ENCODE measurements around the gene AKAP6. TPM values are rescaled to one million over a fixed set of nuclear protein-coding genes. Genes with fewer than 3 reads are reported as not detected.

Gene AKAP6
- total and polyA plus RNA-seq, 2 of the 8 experiments (the other 6 are each of a cell fraction or from before 2014, with no cell fraction given): 0.09 to 0.89 TPM

GRCh38 chr14:32821964-32822653, 493.0 kb downstream of the AKAP6 start:
- no peaks in the 10 kb centered on the region for H4K20me1 ChIP-seq (replicated peaks in 1 of 2; ENCODE audit: control insufficient read depth in 1 of 2, insufficient read depth in 2 of 2, low read length in 2 of 2)
- H3K9me3 ChIP-seq (ENCODE audit: insufficient read depth in 2 of 2, low read depth in 1 of 2, low read length in 1 of 2): no peaks in the 10 kb centered on the region
- POLR2A ChIA-PET (ENCODE audit: partially characterized antibody): no interaction called here
- H3K4ac ChIP-seq (replicated peaks; ENCODE audit: insufficient read length, low read depth, low read length): no peak overlapping the region
- no peak overlapping the region for H3K18ac ChIP-seq (ENCODE audit: extremely low read depth, low read length)
- no peak overlapping the region for H2BK120ac ChIP-seq (replicated peaks; ENCODE audit: low read depth, low read length)
- CTCF ChIA-PET (ENCODE audit: partially characterized antibody): no interaction called here
- no peak overlapping the region for H3K27ac ChIP-seq (ENCODE audit: low read depth, low read length)
- H3K79me1 ChIP-seq (ENCODE audit: low read depth, low read length): no peaks in the 10 kb centered on the region
- H3K23ac ChIP-seq (ENCODE audit: insufficient read length): no peak overlapping the region
- no peak overlapping the region for H4K91ac ChIP-seq (replicated peaks; ENCODE audit: insufficient read length, low read length)
- H3K23me2 ChIP-seq (ENCODE audit: low read depth, low read length): no peaks in the 10 kb centered on the region
- H2BK12ac ChIP-seq (ENCODE audit: low read depth, low read length): no peak overlapping the region
- peaks cover 0 to 5% (median 0%) of the 10 kb centered on the region in 4 experiments; a peak in 2 of 7 replicates for H3K4me1 ChIP-seq (replicated peaks in 1 of 4; ENCODE audit: control insufficient read depth in 3 of 4, insufficient read depth in 4 of 4, low read length in 3 of 4)
- H2BK20ac ChIP-seq (ENCODE audit: low read length): no peak overlapping the region
- no peak overlapping the region for H3K4me2 ChIP-seq (ENCODE audit: insufficient read depth in 1 of 2, low read depth in 2 of 2, low read length in 2 of 2)
- H3K9ac ChIP-seq (replicated peaks in 1 of 4; ENCODE audit: extremely low read depth in 1 of 4, low read depth in 3 of 4, low read length in 3 of 4): no peak overlapping the region
- DNase-seq (ENCODE audit: low read depth in 1 of 2, low spot score in 2 of 2): no peak
- no peak overlapping the region for H2BK15ac ChIP-seq (ENCODE audit: low read length)
- FAIRE-seq: no peak
- 87% methylated on average over 7 of the region's 7 CpGs; no CpG with 5 or more reads in 1 of the 2 experiments for WGBS, 2 experiments (ENCODE audit: extremely low coverage in 1 of 2, insufficient coverage in 1 of 2, insufficient read length in 1 of 2, insufficient replicate concordance in 2 of 2, low coverage in 1 of 2, low lambda C conversion rate in 2 of 2, missing lambda C conversion rate in 1 of 2)
- H3K27me3 ChIP-seq (replicated peaks in 1 of 4; ENCODE audit: control insufficient read depth in 3 of 4, extremely low read depth in 1 of 4, insufficient read depth in 3 of 4, low read length in 3 of 4): peaks cover 0 to 1% (median 0%) of the 10 kb centered on the region in 4 experiments; a peak in 1 of 7 replicates
- H2AK5ac ChIP-seq (ENCODE audit: low read depth, low read length): no peak overlapping the region
- H3K56ac ChIP-seq (replicated peaks; ENCODE audit: insufficient read length, low read depth, low read length): no peak overlapping the region
- no peak overlapping the region for H3K14ac ChIP-seq (ENCODE audit: insufficient read length)
- no peak overlapping the region for H3K4me3 ChIP-seq (ENCODE audit: extremely low read depth in 1 of 4, insufficient read depth in 2 of 4, low read depth in 3 of 4, low read length in 4 of 4)
- H4K5ac ChIP-seq (ENCODE audit: insufficient read length, low read depth, low read length): no peak overlapping the region
- H3K79me2 ChIP-seq (ENCODE audit: control insufficient read depth in 1 of 2, insufficient read depth in 2 of 2, low read length in 2 of 2): no peaks in the 10 kb centered on the region
- H2BK5ac ChIP-seq (ENCODE audit: low read depth, low read length): no peak overlapping the region
- no peak overlapping the region for H2AFZ ChIP-seq (ENCODE audit: low read length)
- no peaks in the 10 kb centered on the region for H3K36me3 ChIP-seq (ENCODE audit: control insufficient read depth in 2 of 4, insufficient read depth in 4 of 4, low read length in 3 of 4)
- no peak overlapping the region for H4K8ac ChIP-seq (ENCODE audit: extremely low read depth, insufficient read depth, low read length)
- TF ChIP-seq FOSL1 (IDR thresholded peaks at IDR 0.05; ENCODE audit: insufficient read depth, low read depth, low read length) (no peak), GABPA (IDR thresholded peaks at IDR 0.05; ENCODE audit: borderline replicate concordance, insufficient read depth, low read length) (no peak), TCF12 (IDR thresholded peaks at IDR 0.05; ENCODE audit: low read depth, low read length) (no peak), CHD2 (IDR thresholded peaks at IDR 0.05; ENCODE audit: low read length) (no peak), POLR2AphosphoS5 (IDR thresholded peaks at IDR 0.05; ENCODE audit: low read depth, low read length) (no peak), CBX5 (IDR thresholded peaks at IDR 0.05; ENCODE audit: low read depth, low read length) (no peak), SIX5 (IDR thresholded peaks at IDR 0.05; ENCODE audit: low read depth, low read length) (no peak), RFX5 (IDR thresholded peaks at IDR 0.05; ENCODE audit: borderline replicate concordance, low read depth, low read length) (no peak), GTF2F1 (IDR thresholded peaks at IDR 0.05; ENCODE audit: borderline replicate concordance, low read depth, low read length) (no peak), EGR1 (IDR thresholded peaks at IDR 0.05; ENCODE audit: borderline replicate concordance, low read depth, low read length) (no peak), E2F6 (IDR thresholded peaks at IDR 0.05) (no peak), EP300 (IDR thresholded peaks at IDR 0.05; ENCODE audit: borderline replicate concordance in 1 of 2, low read depth in 2 of 2, low read length in 2 of 2) (no peak), HDAC6 (IDR thresholded peaks at IDR 0.05; ENCODE audit: low read depth, low read length) (no peak)
